ENCODE measurements around the gene HLTF. TPM values are rescaled to one million over a fixed set of nuclear protein-coding genes. Genes with fewer than 3 reads are reported as not detected.
"Not testable (repeated sequence)": the region's sequence is repeated elsewhere in the genome, so short reads cannot be mapped to it uniquely, and the experiment has no call there.

The HLTF gene
- total RNA-seq, 6 experiments from 2014 or later, result 31.0 to 36.6 (median 34.5) TPM

GRCh38 chr3:148992635-148993255 lies 93.6 kb downstream of the HLTF start:
- H3K4me3 Mint-ChIP-seq, result peak overlapping the region; percentile 88
- H3K36me3 Mint-ChIP-seq (ENCODE audit: low read depth), result peaks cover 39% of the 10 kb centered on the region
- peaks cover 28% of the 10 kb centered on the region for H3K4me1 Mint-ChIP-seq (ENCODE audit: low read depth)
- no peak for DNase-seq
- H3K27me3 Mint-ChIP-seq (ENCODE audit: insufficient read depth), result no peaks in the 10 kb centered on the region; the same call in 1 of the 2 replicates
- peak overlapping the region; percentile 61 for H3K27ac Mint-ChIP-seq
- no peak for TF ChIP-seq CTCF (IDR thresholded peaks at IDR 0.05)
- H3K9me3 Mint-ChIP-seq, result no peaks in the 10 kb centered on the region

GRCh38 chr3:148992027-148992634 lies 94.2 kb downstream of the HLTF start:
- peak; percentile 10 for DNase-seq
- Mint-ChIP-seq H3K9me3 (no peaks in the 10 kb centered on the region), H3K36me3 (ENCODE audit: low read depth) (peaks cover 36% of the 10 kb centered on the region), H3K27ac (peak overlapping the region; percentile 61), H3K4me1 (ENCODE audit: low read depth) (peaks cover 28% of the 10 kb centered on the region), H3K4me3 (peak overlapping the region; percentile 88), H3K27me3 (ENCODE audit: insufficient read depth) (no peaks in the 10 kb centered on the region; the same call in 1 of the 2 replicates)
- no peak for TF ChIP-seq CTCF (IDR thresholded peaks at IDR 0.05)

- Mint-ChIP-seq H3K27me3 (ENCODE audit: insufficient read depth) (no peaks in the 10 kb centered on the region; the same call in 1 of the 2 replicates), H3K9me3 (no peaks in the 10 kb centered on the region), H3K36me3 (ENCODE audit: low read depth) (peaks cover 29% of the 10 kb centered on the region), H3K4me1 (ENCODE audit: low read depth) (peaks cover 28% of the 10 kb centered on the region), H3K4me3 (peak within 1 kb of the TSS; percentile 88), H3K27ac (peak within 1 kb of the TSS; percentile 80)
- DNase-seq, result peak; percentile 69
- TF ChIP-seq CTCF (IDR thresholded peaks at IDR 0.05), result peak; percentile 67
These were observed 94.9 kb downstream of the HLTF start, which contains the start of gene GYG1 for GRCh38 chr3:148991219-148992026. TSS of gene GYG1 (plus strand) at chr3:148991540. CDS start at chr3:148991641, 101 bp downstream.

GRCh38 chr3:148990236-148990635 lies 96.1 kb downstream of the HLTF start:
- Mint-ChIP-seq H3K27me3 (ENCODE audit: insufficient read depth) (peaks cover 6% of the 10 kb centered on the region), H3K27ac (peak overlapping the region; percentile 80; the same call in 1 of the 2 replicates), H3K4me3 (peak overlapping the region; percentile 88), H3K9me3 (no peaks in the 10 kb centered on the region), H3K36me3 (ENCODE audit: low read depth) (peaks cover 18% of the 10 kb centered on the region), H3K4me1 (ENCODE audit: low read depth) (peaks cover 28% of the 10 kb centered on the region)
- no peak for DNase-seq
- TF ChIP-seq CTCF (IDR thresholded peaks at IDR 0.05), result no peak

- not testable (repeated sequence) for DNase-seq; H3K4me3 Mint-ChIP-seq; H3K27ac Mint-ChIP-seq; H3K9me3 Mint-ChIP-seq; H3K27me3 Mint-ChIP-seq (ENCODE audit: insufficient read depth); H3K36me3 Mint-ChIP-seq (ENCODE audit: low read depth)
- H3K4me1 Mint-ChIP-seq (ENCODE audit: low read depth), result peaks cover 14% of the 10 kb centered on the region
These were observed 98.8 kb downstream of the HLTF start for GRCh38 chr3:148987551-148987950.

Measured in HFFc6 (cell line).